Esophagus muscularis mucosa (tissue), 3 donors: ENCODE data around the gene EEF1AKMT2.

Experiments used
- POLR2AphosphoS5 ChIP-seq, 2 donors: sonication (generic); formaldehyde crosslinking; IDR thresholded peaks; one replicate each; pipeline ENCODE4 v1.6.1; 2017; ENCODE audit warnings: antibody characterized with exemption in 2 of 2
- TF ChIP-seq, protein P1 (sequence below), 3 experiments: fragments of 200-600 bp in 2 of 3; fragments of 450-650 bp in 1 of 3; sonication (generic) in 2 of 3; IDR thresholded peaks; one replicate each; pipeline ENCODE4 v1.5.1; 2017 to 2019; ENCODE audit warnings: antibody characterized with exemption in 3 of 3, mild to moderate bottlenecking in 2 of 3, moderate library complexity in 1 of 3

DNA sequence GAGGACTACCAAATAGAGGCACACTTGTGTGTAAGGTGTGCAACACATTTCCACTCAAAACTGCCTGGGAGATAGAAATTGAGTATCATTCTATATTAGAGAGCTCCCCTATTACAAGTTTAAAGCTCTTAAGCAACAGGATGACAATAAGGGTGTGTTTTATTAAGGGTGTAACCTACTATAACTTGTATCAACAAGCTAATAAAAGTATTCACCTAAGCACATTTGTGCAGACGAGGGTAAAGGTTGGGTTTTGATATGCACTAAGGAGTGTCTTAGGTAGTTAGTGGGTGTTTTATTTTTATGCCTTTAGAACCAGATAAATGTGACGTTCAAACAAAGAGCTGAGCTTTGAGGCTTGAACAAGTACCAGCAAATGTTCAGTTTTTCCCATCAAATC lies 44.7 kb downstream of the EEF1AKMT2 start:
- TF ChIP-seq, protein P1, sequence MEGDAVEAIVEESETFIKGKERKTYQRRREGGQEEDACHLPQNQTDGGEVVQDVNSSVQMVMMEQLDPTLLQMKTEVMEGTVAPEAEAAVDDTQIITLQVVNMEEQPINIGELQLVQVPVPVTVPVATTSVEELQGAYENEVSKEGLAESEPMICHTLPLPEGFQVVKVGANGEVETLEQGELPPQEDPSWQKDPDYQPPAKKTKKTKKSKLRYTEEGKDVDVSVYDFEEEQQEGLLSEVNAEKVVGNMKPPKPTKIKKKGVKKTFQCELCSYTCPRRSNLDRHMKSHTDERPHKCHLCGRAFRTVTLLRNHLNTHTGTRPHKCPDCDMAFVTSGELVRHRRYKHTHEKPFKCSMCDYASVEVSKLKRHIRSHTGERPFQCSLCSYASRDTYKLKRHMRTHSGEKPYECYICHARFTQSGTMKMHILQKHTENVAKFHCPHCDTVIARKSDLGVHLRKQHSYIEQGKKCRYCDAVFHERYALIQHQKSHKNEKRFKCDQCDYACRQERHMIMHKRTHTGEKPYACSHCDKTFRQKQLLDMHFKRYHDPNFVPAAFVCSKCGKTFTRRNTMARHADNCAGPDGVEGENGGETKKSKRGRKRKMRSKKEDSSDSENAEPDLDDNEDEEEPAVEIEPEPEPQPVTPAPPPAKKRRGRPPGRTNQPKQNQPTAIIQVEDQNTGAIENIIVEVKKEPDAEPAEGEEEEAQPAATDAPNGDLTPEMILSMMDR (IDR thresholded peaks at IDR 0.05) = no peak
- no peak for TF ChIP-seq POLR2AphosphoS5 (IDR thresholded peaks at IDR 0.05)
